ENCODE measurements around the gene PLEKHO2.
"Not testable (repeated sequence)": the region's sequence is repeated elsewhere in the genome, so short reads cannot be mapped to it uniquely, and the experiment has no call there.

Gene PLEKHO2

DNA sequence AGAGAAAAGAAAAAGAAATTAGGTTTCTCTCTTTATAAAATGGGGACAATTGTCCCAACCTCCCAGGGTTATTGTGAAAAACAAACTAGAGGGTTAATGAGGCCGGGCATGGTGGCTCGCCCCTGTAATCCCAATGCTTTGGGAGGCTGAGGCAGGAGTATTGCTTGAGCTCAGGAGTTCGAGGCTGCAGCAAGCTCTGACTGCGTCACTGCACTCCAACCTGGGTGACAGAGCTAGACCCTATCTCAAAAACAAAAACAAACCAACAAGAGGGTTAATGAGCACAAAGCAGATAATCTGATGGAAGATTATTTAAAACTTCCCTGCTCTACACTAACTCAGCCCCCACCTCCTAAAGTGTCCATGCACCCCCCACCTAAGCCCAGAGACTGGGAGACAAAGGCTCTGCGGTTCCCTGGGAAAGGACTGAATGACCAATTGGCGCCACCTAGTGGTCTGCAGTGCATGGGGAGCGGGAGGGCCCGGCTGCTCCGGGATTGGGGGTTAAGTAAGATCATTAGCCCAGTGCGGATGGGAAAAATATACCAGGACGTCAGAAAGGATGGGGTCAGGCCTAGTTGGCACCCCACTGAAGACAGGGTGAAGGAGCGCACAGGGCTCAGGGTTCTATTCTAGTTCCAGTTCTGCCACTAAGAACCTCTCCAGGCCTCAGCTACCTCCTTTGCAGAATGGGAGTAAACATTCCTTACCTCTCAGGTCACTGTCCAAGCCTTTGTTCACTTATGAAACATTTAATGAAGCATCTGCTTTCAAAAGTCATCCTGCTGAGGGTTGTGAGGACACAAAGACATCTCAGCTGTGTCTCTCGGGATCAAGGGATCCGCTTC, 31.8 kb upstream of the PLEKHO2 start:
- no peaks in the 10 kb centered on the region for H3K27me3 ChIP-seq (ENCODE audit: insufficient read depth, poor library complexity, severe bottlenecking)
- no peak overlapping the region for H3K27ac ChIP-seq (replicated peaks)
- DNase-seq (ENCODE audit: low read depth in 1 of 2, low spot score in 1 of 2): peak; percentile 41 to 65
- H3K4me3 ChIP-seq (replicated peaks; ENCODE audit: insufficient read depth, low read length): no peak overlapping the region
- TF ChIP-seq, protein P1, sequence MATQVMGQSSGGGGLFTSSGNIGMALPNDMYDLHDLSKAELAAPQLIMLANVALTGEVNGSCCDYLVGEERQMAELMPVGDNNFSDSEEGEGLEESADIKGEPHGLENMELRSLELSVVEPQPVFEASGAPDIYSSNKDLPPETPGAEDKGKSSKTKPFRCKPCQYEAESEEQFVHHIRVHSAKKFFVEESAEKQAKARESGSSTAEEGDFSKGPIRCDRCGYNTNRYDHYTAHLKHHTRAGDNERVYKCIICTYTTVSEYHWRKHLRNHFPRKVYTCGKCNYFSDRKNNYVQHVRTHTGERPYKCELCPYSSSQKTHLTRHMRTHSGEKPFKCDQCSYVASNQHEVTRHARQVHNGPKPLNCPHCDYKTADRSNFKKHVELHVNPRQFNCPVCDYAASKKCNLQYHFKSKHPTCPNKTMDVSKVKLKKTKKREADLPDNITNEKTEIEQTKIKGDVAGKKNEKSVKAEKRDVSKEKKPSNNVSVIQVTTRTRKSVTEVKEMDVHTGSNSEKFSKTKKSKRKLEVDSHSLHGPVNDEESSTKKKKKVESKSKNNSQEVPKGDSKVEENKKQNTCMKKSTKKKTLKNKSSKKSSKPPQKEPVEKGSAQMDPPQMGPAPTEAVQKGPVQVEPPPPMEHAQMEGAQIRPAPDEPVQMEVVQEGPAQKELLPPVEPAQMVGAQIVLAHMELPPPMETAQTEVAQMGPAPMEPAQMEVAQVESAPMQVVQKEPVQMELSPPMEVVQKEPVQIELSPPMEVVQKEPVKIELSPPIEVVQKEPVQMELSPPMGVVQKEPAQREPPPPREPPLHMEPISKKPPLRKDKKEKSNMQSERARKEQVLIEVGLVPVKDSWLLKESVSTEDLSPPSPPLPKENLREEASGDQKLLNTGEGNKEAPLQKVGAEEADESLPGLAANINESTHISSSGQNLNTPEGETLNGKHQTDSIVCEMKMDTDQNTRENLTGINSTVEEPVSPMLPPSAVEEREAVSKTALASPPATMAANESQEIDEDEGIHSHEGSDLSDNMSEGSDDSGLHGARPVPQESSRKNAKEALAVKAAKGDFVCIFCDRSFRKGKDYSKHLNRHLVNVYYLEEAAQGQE (IDR thresholded peaks at IDR 0.05; ENCODE audit: insufficient replicate concordance, low read depth): no peak
- TF ChIP-seq SPI1 (IDR thresholded peaks at IDR 0.05; ENCODE audit: borderline replicate concordance, low read depth) (no peak), POLR2AphosphoS5 (IDR thresholded peaks at IDR 0.05; ENCODE audit: low read depth) (no peak), GABPA (IDR thresholded peaks at IDR 0.05; ENCODE audit: low read depth) (no peak)
- TF ChIP-seq, protein P2, sequence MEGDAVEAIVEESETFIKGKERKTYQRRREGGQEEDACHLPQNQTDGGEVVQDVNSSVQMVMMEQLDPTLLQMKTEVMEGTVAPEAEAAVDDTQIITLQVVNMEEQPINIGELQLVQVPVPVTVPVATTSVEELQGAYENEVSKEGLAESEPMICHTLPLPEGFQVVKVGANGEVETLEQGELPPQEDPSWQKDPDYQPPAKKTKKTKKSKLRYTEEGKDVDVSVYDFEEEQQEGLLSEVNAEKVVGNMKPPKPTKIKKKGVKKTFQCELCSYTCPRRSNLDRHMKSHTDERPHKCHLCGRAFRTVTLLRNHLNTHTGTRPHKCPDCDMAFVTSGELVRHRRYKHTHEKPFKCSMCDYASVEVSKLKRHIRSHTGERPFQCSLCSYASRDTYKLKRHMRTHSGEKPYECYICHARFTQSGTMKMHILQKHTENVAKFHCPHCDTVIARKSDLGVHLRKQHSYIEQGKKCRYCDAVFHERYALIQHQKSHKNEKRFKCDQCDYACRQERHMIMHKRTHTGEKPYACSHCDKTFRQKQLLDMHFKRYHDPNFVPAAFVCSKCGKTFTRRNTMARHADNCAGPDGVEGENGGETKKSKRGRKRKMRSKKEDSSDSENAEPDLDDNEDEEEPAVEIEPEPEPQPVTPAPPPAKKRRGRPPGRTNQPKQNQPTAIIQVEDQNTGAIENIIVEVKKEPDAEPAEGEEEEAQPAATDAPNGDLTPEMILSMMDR (IDR thresholded peaks at IDR 0.05; ENCODE audit: insufficient read depth, low read length): peak; percentile 80

DNA sequence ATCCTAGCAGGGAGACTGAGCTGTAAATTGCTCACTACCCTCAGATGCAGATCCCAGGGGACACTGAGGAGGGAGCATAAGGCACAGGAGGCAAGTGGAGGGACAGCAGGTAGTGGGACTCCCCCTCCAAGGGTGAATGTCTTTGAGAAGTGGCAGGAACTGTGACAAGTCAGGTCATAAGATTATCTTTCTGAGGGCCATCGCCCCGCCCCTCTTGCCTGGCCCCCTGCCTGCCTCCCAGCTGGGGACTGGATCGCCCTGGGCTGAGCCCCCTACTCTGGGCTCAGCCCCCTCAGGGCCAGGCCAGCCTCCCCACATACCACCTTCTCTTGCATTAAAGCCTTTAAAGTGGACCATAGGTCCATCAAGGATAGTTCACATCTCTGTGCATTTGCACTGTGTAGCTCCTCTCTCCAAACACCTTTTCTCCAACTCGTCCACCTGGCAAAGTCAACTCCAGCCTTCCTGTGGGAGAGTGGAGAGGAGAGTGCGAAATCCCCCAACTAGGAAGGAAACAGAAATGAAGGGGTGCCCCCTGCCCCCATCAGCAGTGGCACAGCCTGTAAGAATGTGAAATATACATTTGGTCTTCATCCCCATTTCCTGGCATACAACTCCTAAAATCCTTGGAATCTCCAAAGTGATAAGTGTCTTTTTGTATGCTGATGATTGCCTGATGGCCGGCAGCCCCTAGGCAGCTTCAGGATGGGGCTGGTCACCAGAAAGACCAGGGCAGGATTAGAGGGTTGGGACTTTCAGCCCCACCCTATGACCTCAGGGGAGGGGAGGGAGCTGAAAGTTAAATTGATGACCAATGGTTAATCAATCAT, 31.0 kb upstream of the PLEKHO2 start:
- H3K27ac ChIP-seq (replicated peaks): no peak overlapping the region
- no peak overlapping the region for H3K4me3 ChIP-seq (replicated peaks; ENCODE audit: insufficient read depth, low read length)
- no peaks in the 10 kb centered on the region for H3K27me3 ChIP-seq (ENCODE audit: insufficient read depth, poor library complexity, severe bottlenecking)
- TF ChIP-seq GABPA (IDR thresholded peaks at IDR 0.05; ENCODE audit: low read depth) (no peak), SPI1 (IDR thresholded peaks at IDR 0.05; ENCODE audit: borderline replicate concordance, low read depth) (no peak), POLR2AphosphoS5 (IDR thresholded peaks at IDR 0.05; ENCODE audit: low read depth) (no peak)
- TF ChIP-seq, protein P2 (IDR thresholded peaks at IDR 0.05; ENCODE audit: insufficient read depth, low read length): no peak
- TF ChIP-seq, protein P1 (IDR thresholded peaks at IDR 0.05; ENCODE audit: insufficient replicate concordance, low read depth): no peak
- DNase-seq (ENCODE audit: low read depth in 1 of 2, low spot score in 1 of 2): no peak

DNA sequence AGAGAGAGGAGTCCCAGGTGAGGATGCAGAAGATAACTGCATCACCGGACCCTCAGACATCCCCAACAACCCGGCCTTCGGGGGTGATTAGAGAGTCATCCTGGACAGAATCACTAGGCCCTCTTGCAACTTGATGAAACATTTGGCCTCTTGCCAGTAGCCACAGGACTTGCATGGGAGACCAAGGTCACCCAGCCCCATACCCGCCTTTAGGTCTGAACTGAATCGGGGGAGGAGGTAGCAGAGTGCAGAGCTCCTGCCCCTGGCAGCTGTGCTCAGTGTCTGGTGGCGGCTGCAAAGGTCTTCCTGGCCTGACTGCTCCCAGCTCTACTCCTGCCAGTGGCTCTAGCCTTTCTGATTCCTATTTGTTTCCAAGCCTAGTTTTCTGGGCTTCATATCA, 28.6 kb upstream of the PLEKHO2 start:
- Histone ChIP-seq H3K27ac (replicated peaks) (no peak overlapping the region), H3K4me3 (replicated peaks; ENCODE audit: insufficient read depth, low read length) (no peak overlapping the region), H3K27me3 (ENCODE audit: insufficient read depth, poor library complexity, severe bottlenecking) (no peaks in the 10 kb centered on the region)
- DNase-seq (ENCODE audit: low read depth in 1 of 2, low spot score in 1 of 2): peak in 1 of 2 experiments; percentile 40
- TF ChIP-seq, protein P2 (IDR thresholded peaks at IDR 0.05; ENCODE audit: insufficient read depth, low read length): no peak
- TF ChIP-seq, protein P1 (IDR thresholded peaks at IDR 0.05; ENCODE audit: insufficient replicate concordance, low read depth): no peak
- no peak for TF ChIP-seq SPI1 (IDR thresholded peaks at IDR 0.05; ENCODE audit: borderline replicate concordance, low read depth)
- no peak for TF ChIP-seq GABPA (IDR thresholded peaks at IDR 0.05; ENCODE audit: low read depth)
- no peak for TF ChIP-seq POLR2AphosphoS5 (IDR thresholded peaks at IDR 0.05; ENCODE audit: low read depth)

DNA sequence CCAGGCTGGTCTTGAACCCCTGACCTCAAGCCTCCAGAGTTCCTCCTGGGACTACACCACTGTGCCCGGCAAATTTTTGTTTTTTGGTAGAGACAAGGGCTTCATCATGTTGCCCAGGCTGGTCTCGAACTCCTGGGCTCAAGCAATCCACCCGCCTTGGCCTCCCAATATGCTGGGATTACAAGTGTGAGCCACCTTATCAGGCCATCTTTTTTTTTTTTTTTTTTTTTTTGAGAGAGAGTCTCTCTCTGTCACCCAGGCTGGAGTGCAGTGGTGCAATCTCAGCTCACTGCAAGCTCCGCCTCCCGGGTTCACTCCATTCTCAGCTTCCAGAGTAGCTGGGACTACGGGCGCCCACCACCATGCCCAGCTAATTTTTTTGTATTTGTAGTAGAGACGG, 27.4 kb upstream of the PLEKHO2 start:
- H3K27me3 ChIP-seq (ENCODE audit: insufficient read depth, poor library complexity, severe bottlenecking); DNase-seq (ENCODE audit: low read depth in 1 of 2, low spot score in 1 of 2); H3K27ac ChIP-seq (replicated peaks); H3K4me3 ChIP-seq (replicated peaks; ENCODE audit: insufficient read depth, low read length): not testable (repeated sequence)
